DOHH2 (cell line): ENCODE data around the gene QSOX2.

Experiments used
- H3F3A ChIP-seq: fragments of 200-600 bp; sonication (generic), shearing (Covaris generic); 2 replicates; pipeline ENCODE4 v1.6.0; 2016; ENCODE audit warnings: antibody characterized with exemption, mild to moderate bottlenecking; ENCODE audit not compliant: control insufficient read depth, insufficient read depth
- H3K27ac ChIP-seq: fragments of 200-600 bp; sonication (generic); 2 replicates; pipeline ENCODE4 v1.5.1; 2014; ENCODE audit warnings: low read depth, mild to moderate bottlenecking, low read length, moderate library complexity
- H3K27me3 ChIP-seq: fragments of 200-600 bp; sonication (generic); 2 replicates; pipeline ENCODE4 v1.6.1; 2014; ENCODE audit warnings: mild to moderate bottlenecking, low read length, mixed read lengths; ENCODE audit not compliant: control insufficient read depth
- H3K36me3 ChIP-seq: fragments of 200-600 bp; sonication (generic); 2 replicates; pipeline ENCODE4 v1.6.1; 2014; ENCODE audit warnings: mild to moderate bottlenecking, low read length, moderate library complexity, mixed read lengths; ENCODE audit not compliant: control insufficient read depth
- H3K4me1 ChIP-seq: fragments of 200-600 bp; sonication (generic); 2 replicates; pipeline ENCODE4 v1.6.1; 2014; ENCODE audit warnings: mild to moderate bottlenecking, low read length, mixed read lengths; ENCODE audit not compliant: control insufficient read depth
- H3K4me2 ChIP-seq: fragments of 200-600 bp; sonication (generic); 2 replicates; pipeline ENCODE4 v1.6.0; 2014; ENCODE audit warnings: mild to moderate bottlenecking, low read length, moderate library complexity
- H3K4me3 ChIP-seq: fragments of 200-600 bp; sonication (generic); 2 replicates; pipeline ENCODE4 v1.5.1; 2014; ENCODE audit warnings: mild to moderate bottlenecking, low read length, mixed read lengths
- H3K79me2 ChIP-seq: fragments of 200-600 bp; sonication (generic); 2 replicates; pipeline ENCODE4 v1.6.1; 2014; ENCODE audit warnings: mild to moderate bottlenecking, low read length, mixed read lengths; ENCODE audit not compliant: control insufficient read depth
- H3K9me2 ChIP-seq: fragments of 200-600 bp; sonication (generic); replicated peaks from 2 replicates; pipeline ENCODE4 v1.6.1; 2014; ENCODE audit warnings: mild to moderate bottlenecking, low read length, mixed read lengths; ENCODE audit not compliant: control insufficient read depth
- H3K9me3 ChIP-seq: fragments of 200-600 bp; sonication (generic); 2 replicates; pipeline ENCODE4 v1.6.1; 2014; ENCODE audit warnings: antibody characterized with exemption, low read length, mixed read lengths; ENCODE audit not compliant: control insufficient read depth, insufficient read depth
- H4K20me1 ChIP-seq: fragments of 200-600 bp; sonication (generic); 2 replicates; pipeline ENCODE4 v1.6.0; 2014; ENCODE audit warnings: low read depth, mild to moderate bottlenecking, antibody characterized with exemption, low read length, moderate library complexity; ENCODE audit not compliant: control insufficient read depth, insufficient read depth
- EZH2phosphoT487 ChIP-seq: fragments of 200-600 bp; sonication (generic); IDR thresholded peaks from 2 replicates; pipeline ENCODE4 v1.6.1; 2017; ENCODE audit warnings: borderline replicate concordance, mild to moderate bottlenecking, antibody characterized with exemption, low read length, moderate library complexity, mixed read lengths
- TF ChIP-seq, protein P1 (sequence below): fragments of 200-600 bp; sonication (generic); IDR thresholded peaks from one replicate; pipeline ENCODE4 v1.5.1; 2014; ENCODE audit warnings: antibody characterized with exemption, mild to moderate bottlenecking, low read depth, low read length; ENCODE audit not compliant: poor library complexity, severe bottlenecking

Gene QSOX2

DNA sequence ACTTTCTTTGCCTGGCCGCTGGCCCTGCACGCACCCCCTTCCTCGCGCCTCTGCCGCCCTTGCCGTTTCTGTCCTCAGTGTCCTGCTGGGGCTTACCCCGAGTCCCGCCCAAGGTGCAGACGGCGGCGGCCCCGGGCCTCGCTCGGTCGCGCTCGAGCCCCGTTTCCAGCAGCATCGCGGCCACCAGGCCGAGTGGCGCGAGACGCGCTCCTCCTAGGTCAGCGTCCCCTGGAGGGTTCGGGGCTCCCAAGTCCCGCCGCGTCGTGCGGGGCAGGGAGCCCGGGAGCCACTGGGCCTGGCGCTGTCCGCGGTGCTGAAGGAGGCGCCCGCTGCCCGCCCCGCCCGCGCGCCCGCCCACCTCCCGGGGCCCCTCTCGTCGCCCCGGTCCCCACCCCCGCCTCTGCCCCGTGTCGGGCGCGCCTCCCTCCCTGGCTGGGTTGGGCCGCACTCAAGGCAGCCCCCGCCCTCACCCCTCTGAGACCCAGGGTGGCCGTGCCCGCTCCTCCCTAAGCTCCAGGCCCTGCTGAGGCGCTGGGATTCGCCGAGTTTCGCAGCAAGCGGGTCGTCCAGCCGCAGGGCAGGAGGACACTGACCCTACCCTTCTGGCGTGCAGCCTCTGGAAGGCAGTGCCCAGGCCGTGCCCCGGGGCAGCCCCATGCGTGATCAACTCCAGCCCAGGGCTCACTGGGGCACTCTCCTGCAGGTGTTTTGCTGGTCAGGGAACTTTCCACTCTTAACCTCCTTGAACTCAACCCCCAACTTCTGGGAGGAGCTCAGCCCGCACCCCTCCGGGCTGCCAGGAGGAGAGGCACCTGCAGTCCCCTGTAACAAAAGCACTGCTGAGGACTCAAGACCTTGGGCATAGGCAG is 40.5 kb downstream of the QSOX2 start, which contains the start of gene LHX3:
Gene LHX3 (minus strand): TSS at position 291 of the 869 bp plus-strand sequence. CDS start 116 bp downstream, at position 175.
- Histone ChIP-seq H4K20me1 (peaks cover 23% of the 10 kb centered on the region; the same call in 1 of the 2 replicates), H3K27me3 (peaks cover 6% of the 10 kb centered on the region; the same call in 1 of the 2 replicates), H3K4me3 (no peak within 1 kb of the TSS)

DNA sequence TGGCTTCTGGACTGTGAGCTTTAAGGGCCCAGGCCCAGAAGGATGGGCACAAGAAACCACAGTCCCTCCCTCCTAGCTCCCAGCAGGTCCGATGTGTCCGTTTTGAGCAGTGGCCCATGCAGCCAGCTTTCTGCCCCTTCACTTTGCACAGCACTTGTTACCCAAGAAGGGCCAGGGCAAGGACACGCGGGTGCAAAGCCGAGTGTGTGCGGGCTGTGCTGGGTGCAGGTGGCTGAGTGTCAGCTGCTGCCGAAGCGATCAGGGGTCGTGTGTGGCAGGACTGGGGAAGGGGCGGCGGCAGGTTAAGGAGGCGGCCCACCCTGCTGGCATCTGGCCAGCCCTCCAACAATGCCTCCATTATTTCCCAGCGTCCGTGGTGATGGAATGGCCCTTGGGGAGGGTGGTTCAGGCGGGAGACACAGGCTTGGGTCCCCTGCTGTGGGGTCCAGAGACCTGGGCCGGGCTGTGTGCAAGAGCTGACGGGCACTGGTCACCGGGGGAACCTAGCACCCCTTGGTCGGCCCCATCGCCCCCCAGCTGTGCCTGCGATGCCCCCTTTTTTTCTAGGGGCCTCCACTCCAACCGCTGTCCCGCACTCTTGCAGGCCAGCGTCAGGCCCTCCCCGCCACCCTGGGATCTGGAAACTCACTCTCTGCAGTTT is 41.3 kb downstream of the QSOX2 start:
- peaks cover 23% of the 10 kb centered on the region; the same call in 1 of the 2 replicates for H4K20me1 ChIP-seq
- peaks cover 6% of the 10 kb centered on the region; the same call in 1 of the 2 replicates for H3K27me3 ChIP-seq
- no peaks in the 10 kb centered on the region for H3K9me3 ChIP-seq
- H3K4me1 ChIP-seq, result peaks cover 5% of the 10 kb centered on the region; the same call in 1 of the 2 replicates
- H3F3A ChIP-seq, result peaks cover 12% of the 10 kb centered on the region
- no peaks in the 10 kb centered on the region for H3K79me2 ChIP-seq
- TF ChIP-seq EZH2phosphoT487, result no peak
- TF ChIP-seq, protein P1, sequence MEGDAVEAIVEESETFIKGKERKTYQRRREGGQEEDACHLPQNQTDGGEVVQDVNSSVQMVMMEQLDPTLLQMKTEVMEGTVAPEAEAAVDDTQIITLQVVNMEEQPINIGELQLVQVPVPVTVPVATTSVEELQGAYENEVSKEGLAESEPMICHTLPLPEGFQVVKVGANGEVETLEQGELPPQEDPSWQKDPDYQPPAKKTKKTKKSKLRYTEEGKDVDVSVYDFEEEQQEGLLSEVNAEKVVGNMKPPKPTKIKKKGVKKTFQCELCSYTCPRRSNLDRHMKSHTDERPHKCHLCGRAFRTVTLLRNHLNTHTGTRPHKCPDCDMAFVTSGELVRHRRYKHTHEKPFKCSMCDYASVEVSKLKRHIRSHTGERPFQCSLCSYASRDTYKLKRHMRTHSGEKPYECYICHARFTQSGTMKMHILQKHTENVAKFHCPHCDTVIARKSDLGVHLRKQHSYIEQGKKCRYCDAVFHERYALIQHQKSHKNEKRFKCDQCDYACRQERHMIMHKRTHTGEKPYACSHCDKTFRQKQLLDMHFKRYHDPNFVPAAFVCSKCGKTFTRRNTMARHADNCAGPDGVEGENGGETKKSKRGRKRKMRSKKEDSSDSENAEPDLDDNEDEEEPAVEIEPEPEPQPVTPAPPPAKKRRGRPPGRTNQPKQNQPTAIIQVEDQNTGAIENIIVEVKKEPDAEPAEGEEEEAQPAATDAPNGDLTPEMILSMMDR, result no peak
- no peak overlapping the region for H3K4me3 ChIP-seq
- H3K27ac ChIP-seq, result no peak overlapping the region
- H3K4me2 ChIP-seq, result no peak overlapping the region
- no peaks in the 10 kb centered on the region for H3K9me2 ChIP-seq
- H3K36me3 ChIP-seq, result peaks cover 35% of the 10 kb centered on the region

More for the DNA sequence above, 40.5 kb downstream of the QSOX2 start, which contains the start of gene LHX3:
- peaks cover 43% of the 10 kb centered on the region for H3K36me3 ChIP-seq
- H3F3A ChIP-seq, result peaks cover 12% of the 10 kb centered on the region
- no peak for TF ChIP-seq EZH2phosphoT487
- TF ChIP-seq, protein P1, result no peak
- no peaks in the 10 kb centered on the region for H3K9me3 ChIP-seq
- H3K27ac ChIP-seq, result no peak within 1 kb of the TSS
- no peaks in the 10 kb centered on the region for H3K79me2 ChIP-seq
- peaks cover 5% of the 10 kb centered on the region; the same call in 1 of the 2 replicates for H3K4me1 ChIP-seq
- no peak within 1 kb of the TSS for H3K4me2 ChIP-seq
- H3K9me2 ChIP-seq, result no peaks in the 10 kb centered on the region

DNA sequence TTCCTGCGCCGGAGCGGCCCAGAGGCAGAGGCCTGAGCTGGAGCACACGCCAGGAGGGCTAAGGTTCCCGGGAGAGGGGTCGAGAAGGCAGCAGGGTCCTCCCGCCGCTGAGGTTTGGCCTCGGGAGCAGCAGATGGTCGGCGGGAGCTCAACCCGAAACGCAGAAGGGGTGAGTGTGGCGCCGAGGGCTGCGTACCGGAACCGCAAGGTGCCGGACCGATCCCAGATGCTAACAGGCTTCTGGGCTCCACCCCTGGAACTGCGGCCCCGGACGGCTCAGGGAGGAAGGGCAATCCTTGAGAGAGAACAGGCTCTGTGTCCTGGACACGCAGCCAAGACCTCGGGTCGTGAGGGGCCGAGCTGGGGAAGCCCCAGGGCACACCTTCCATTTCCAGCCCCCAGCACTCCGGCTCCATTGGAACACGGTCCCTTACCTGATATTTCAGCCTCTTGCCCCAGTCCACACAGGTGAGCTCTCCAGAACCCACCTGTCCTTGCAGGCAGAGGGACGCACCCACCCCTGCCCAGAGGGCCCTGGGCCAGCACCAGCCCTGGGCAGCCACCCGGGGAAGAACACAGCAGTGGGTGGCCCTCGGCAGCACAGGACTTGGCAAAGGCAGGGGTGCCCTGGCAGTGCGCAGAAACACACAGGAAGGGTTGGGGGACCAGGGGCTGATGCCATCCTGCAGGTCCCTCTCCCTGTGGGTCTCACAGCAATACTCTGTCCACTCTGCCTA is 42.0 kb downstream of the QSOX2 start:
- no peak for TF ChIP-seq EZH2phosphoT487
- TF ChIP-seq, protein P1, result no peak
- no peaks in the 10 kb centered on the region for H3K79me2 ChIP-seq
- peaks cover 23% of the 10 kb centered on the region; the same call in 1 of the 2 replicates for H4K20me1 ChIP-seq
- H3K4me1 ChIP-seq, result peaks cover 5% of the 10 kb centered on the region; the same call in 1 of the 2 replicates
- no peak overlapping the region for H3K27ac ChIP-seq
- peaks cover 28% of the 10 kb centered on the region for H3K36me3 ChIP-seq
- no peak overlapping the region for H3K4me3 ChIP-seq
- no peaks in the 10 kb centered on the region for H3K9me3 ChIP-seq
- H3K9me2 ChIP-seq, result no peaks in the 10 kb centered on the region
- no peak overlapping the region for H3K4me2 ChIP-seq
- H3F3A ChIP-seq, result peaks cover 12% of the 10 kb centered on the region
- H3K27me3 ChIP-seq, result peaks cover 6% of the 10 kb centered on the region; the same call in 1 of the 2 replicates
